Endothelial cell of umbilical vein (primary cell): ENCODE results near the gene TMEM120B.

Experiments used
- EZH2 ChIP-seq: IDR thresholded peaks from 2 replicates; pipeline ENCODE4 v1.6.1; 2012; ENCODE audit warnings: borderline replicate concordance, low read depth, mild to moderate bottlenecking, moderate library complexity, low read length, inconsistent platforms; ENCODE audit not compliant: severe bottlenecking
- POLR2A ChIP-seq: IDR thresholded peaks from 2 replicates; pipeline ENCODE4 v1.6.1; 2012; ENCODE audit warnings: low read depth, mild to moderate bottlenecking, control low read depth, low read length
- TF ChIP-seq, protein P1 (sequence below), 2 donors: IDR thresholded peaks; 1 replicate in 1 of 2; 2 replicates in 1 of 2; pipeline ENCODE4 v1.5.1; 2011; ENCODE audit warnings: low read length in 2 of 2, mild to moderate bottlenecking in 2 of 2, moderate library complexity in 2 of 2, control low read depth in 1 of 2, inconsistent platforms in 1 of 2, low read depth in 1 of 2; ENCODE audit not compliant: insufficient read depth in 1 of 2; ENCODE audit errors: extremely low read depth in 1 of 2
- TF ChIP-seq, protein P2 (sequence below): IDR thresholded peaks from 2 replicates; pipeline ENCODE4 v1.6.1; 2011; ENCODE audit not compliant: insufficient read depth, insufficient read length

DNA sequence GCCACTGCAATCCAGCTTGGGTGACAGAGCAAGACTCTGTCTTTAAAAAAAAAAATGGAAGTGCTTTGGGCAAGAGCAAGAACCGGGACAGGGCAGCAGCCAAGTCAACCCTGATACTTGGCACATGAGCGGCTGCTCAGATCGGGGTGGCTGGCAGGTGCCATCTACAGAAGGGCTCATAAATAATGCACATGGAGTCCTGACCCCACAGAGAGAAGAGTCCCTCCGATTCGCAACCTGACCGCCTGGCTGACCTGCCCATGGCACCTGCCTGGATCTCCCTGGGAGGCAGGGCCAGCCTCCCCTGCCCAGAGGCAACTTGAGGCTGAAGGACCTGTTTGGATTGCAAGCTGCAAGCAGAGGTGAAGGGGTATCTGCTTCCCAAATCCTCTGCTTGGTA lies 9.6 kb upstream of the TMEM120B start:
- TF ChIP-seq, protein P1, sequence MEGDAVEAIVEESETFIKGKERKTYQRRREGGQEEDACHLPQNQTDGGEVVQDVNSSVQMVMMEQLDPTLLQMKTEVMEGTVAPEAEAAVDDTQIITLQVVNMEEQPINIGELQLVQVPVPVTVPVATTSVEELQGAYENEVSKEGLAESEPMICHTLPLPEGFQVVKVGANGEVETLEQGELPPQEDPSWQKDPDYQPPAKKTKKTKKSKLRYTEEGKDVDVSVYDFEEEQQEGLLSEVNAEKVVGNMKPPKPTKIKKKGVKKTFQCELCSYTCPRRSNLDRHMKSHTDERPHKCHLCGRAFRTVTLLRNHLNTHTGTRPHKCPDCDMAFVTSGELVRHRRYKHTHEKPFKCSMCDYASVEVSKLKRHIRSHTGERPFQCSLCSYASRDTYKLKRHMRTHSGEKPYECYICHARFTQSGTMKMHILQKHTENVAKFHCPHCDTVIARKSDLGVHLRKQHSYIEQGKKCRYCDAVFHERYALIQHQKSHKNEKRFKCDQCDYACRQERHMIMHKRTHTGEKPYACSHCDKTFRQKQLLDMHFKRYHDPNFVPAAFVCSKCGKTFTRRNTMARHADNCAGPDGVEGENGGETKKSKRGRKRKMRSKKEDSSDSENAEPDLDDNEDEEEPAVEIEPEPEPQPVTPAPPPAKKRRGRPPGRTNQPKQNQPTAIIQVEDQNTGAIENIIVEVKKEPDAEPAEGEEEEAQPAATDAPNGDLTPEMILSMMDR (IDR thresholded peaks at IDR 0.05; ENCODE audit: extremely low read depth in 1 of 2, insufficient read depth in 1 of 2, low read depth in 1 of 2, low read length in 2 of 2): no peak
- TF ChIP-seq, protein P2, sequence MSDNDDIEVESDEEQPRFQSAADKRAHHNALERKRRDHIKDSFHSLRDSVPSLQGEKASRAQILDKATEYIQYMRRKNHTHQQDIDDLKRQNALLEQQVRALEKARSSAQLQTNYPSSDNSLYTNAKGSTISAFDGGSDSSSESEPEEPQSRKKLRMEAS: no peak
- no peak for TF ChIP-seq EZH2
- TF ChIP-seq POLR2A: no peak
